CD14-positive monocyte (primary cell): ENCODE measurements around the gene GTF2H4. TPM values are rescaled to one million over a fixed set of nuclear protein-coding genes. Genes with fewer than 3 reads are reported as not detected.

Source experiments
- DNase-seq, 3 donors: peaks; one replicate each; pipeline ENCODE4 v3.0.0-alpha.2; 2011 to 2022
- H2AFZ ChIP-seq: 2 replicates; pipeline ENCODE4 v1.6.0; 2012; ENCODE audit warnings: mild to moderate bottlenecking, low read depth, low read length, inconsistent platforms; ENCODE audit not compliant: insufficient read depth, poor library complexity, severe bottlenecking
- H3K27ac ChIP-seq, 2 donors: 1 replicate in 1 of 2; 2 replicates in 1 of 2; pipeline ENCODE4 v1.5.1; 2012 to 2013; ENCODE audit warnings: low read length in 2 of 2, control low read depth in 1 of 2, inconsistent platforms in 1 of 2, low read depth in 1 of 2, mild to moderate bottlenecking in 1 of 2
- H3K27me3 ChIP-seq, 2 donors: one replicate each; pipeline versions ENCODE4 v1.6.0 to v1.6.1; 2011 to 2013; ENCODE audit warnings: low read length in 2 of 2; ENCODE audit not compliant: control insufficient read depth in 2 of 2, insufficient read depth in 2 of 2
- H3K36me3 ChIP-seq, 2 donors: replicated peaks in 1 of 2; 1 replicate in 1 of 2; 2 replicates in 1 of 2; pipeline versions ENCODE4 v1.5.1 to v1.6.1; 2012 to 2013; ENCODE audit warnings: low read length in 2 of 2, control low read depth in 1 of 2, inconsistent platforms in 1 of 2, mild to moderate bottlenecking in 1 of 2; ENCODE audit not compliant: insufficient read depth in 2 of 2, control insufficient read depth in 1 of 2
- H3K4me1 ChIP-seq, 2 donors: 1 replicate in 1 of 2; 2 replicates in 1 of 2; pipeline versions ENCODE4 v1.5.1 to v1.6.1; 2012 to 2013; ENCODE audit warnings: low read length in 2 of 2, control low read depth in 1 of 2, inconsistent platforms in 1 of 2, mild to moderate bottlenecking in 1 of 2, moderate library complexity in 1 of 2; ENCODE audit not compliant: insufficient read depth in 2 of 2, control insufficient read depth in 1 of 2
- H3K4me2 ChIP-seq: replicated peaks from 2 replicates; pipeline ENCODE3; 2012; ENCODE audit warnings: low read length, moderate library complexity, mild to moderate bottlenecking; ENCODE audit not compliant: poor library complexity, severe bottlenecking; ENCODE audit errors: extremely low read depth
- H3K4me3 ChIP-seq, 3 experiments: fragments of 200-600 bp in 1 of 3; sonication (generic) in 1 of 3; replicated peaks in 1 of 3; 1 replicate in 2 of 3; 2 replicates in 1 of 3; pipeline ENCODE4 v1.5.1; 2011 to 2013; ENCODE audit warnings: low read length in 3 of 3, mild to moderate bottlenecking in 3 of 3, control low read depth in 2 of 3, low read depth in 2 of 3, inconsistent platforms in 1 of 3, moderate library complexity in 1 of 3
- H3K79me2 ChIP-seq: 2 replicates; pipeline ENCODE4 v1.6.0; 2012; ENCODE audit warnings: mild to moderate bottlenecking, control low read depth, inconsistent platforms, low read length, moderate library complexity; ENCODE audit not compliant: insufficient read depth
- H3K9ac ChIP-seq: 2 replicates; pipeline ENCODE4 v1.6.0; 2017; ENCODE audit warnings: low read length, mild to moderate bottlenecking; ENCODE audit not compliant: insufficient read depth, poor library complexity, severe bottlenecking
- H3K9me3 ChIP-seq, 2 donors: replicated peaks in 1 of 2; 1 replicate in 1 of 2; 2 replicates in 1 of 2; pipeline versions ENCODE4 v1.5.1 to v1.6.1; 2012 to 2013; ENCODE audit warnings: low read length in 2 of 2, control low read depth in 1 of 2; ENCODE audit not compliant: control insufficient read depth in 1 of 2, insufficient read depth in 1 of 2
- H4K20me1 ChIP-seq: 2 replicates; pipeline ENCODE4 v1.6.0; 2012; ENCODE audit warnings: mild to moderate bottlenecking, low read length, control low read depth, moderate library complexity; ENCODE audit not compliant: insufficient read depth
- H3K27ac Mint-ChIP-seq, 7 donors: one replicate each; pipeline ENCODE4 v1.8.0; 2020; ENCODE audit warnings: mild to moderate bottlenecking in 7 of 7, mixed read lengths in 7 of 7, moderate library complexity in 6 of 7, inconsistent platforms in 2 of 7
- H3K27me3 Mint-ChIP-seq, 3 donors: one replicate each; pipeline ENCODE4 v1.8.0; 2021 to 2022; ENCODE audit warnings: low read depth in 3 of 3, mild to moderate bottlenecking in 3 of 3, mixed read lengths in 3 of 3, moderate library complexity in 3 of 3, inconsistent platforms in 1 of 3
- H3K36me3 Mint-ChIP-seq, 2 donors: one replicate each; pipeline ENCODE4 v1.8.0; 2020; ENCODE audit warnings: mixed read lengths in 2 of 2, inconsistent platforms in 1 of 2, mild to moderate bottlenecking in 1 of 2
- H3K4me1 Mint-ChIP-seq: one replicate; pipeline ENCODE4 v1.8.0; 2020; ENCODE audit warnings: mild to moderate bottlenecking, mixed read lengths
- H3K4me3 Mint-ChIP-seq, 2 donors: one replicate each; pipeline ENCODE4 v1.8.0; 2020; ENCODE audit warnings: mild to moderate bottlenecking in 2 of 2, mixed read lengths in 2 of 2, moderate library complexity in 1 of 2
- H3K9me3 Mint-ChIP-seq, 7 donors: one replicate each; pipeline ENCODE4 v1.8.0; 2020 to 2022; ENCODE audit warnings: mixed read lengths in 7 of 7, mild to moderate bottlenecking in 6 of 7, moderate library complexity in 6 of 7, inconsistent platforms in 2 of 7
- CTCF ChIP-seq: fragments of 200-600 bp; IDR thresholded peaks from one replicate; pipeline ENCODE4 v1.8.0; 2022; ENCODE audit warnings: antibody characterized with exemption, mild to moderate bottlenecking
- WGBS: methylation state at CpG from one replicate; pipeline ENCODE4 v1.1.5; 2013; ENCODE audit warnings: missing lambda C conversion rate; ENCODE audit not compliant: insufficient coverage; 5-methylcytosine and 5-hydroxymethylcytosine counted together
- intact Hi-C, 2 donors: fragments of 100-400 bp; cut with micrococcal nuclease; formaldehyde crosslinking; loops; one replicate each; pipeline versions ENCODE4 v1.15.0 to v1.15.1; 2023
- polyA plus RNA-seq, 3 donors: library from polyadenylated mRNA; depleted of rRNA in 1 of 3; unstranded in 2 of 3; stranded (reverse) in 1 of 3; fragments of 300-500 nt in 2 of 3; fragments of >200 nt in 1 of 3; fragmentation: Illumina TruSeq in 2 of 3; gene quantifications; 1 replicate in 2 of 3; 2 replicates in 1 of 3; pipeline ENCODE4 v1.2.3, GENCODE V29; 2012 to 2021

Gene GTF2H4
- polyA plus RNA-seq, 3 donors: 3.6 to 14.5 (median 6.0) TPM

GRCh38 chr6:30939473-30939872, 31.5 kb downstream of the GTF2H4 start:
- no peaks in the 10 kb centered on the region for H3K9me3 ChIP-seq
- no peak for TF ChIP-seq CTCF
- no peaks in the 10 kb centered on the region for H3K79me2 ChIP-seq
- H2AFZ ChIP-seq: no peak overlapping the region
- WGBS: 86% methylated on average over 1 of the region's 3 CpGs
- H3K9ac ChIP-seq: no peak overlapping the region
- H4K20me1 ChIP-seq: no peaks in the 10 kb centered on the region
- H3K4me1 Mint-ChIP-seq: peaks cover 16% of the 10 kb centered on the region
- no peak overlapping the region for H3K4me3 ChIP-seq
- H3K27me3 ChIP-seq: peaks cover 7 to 16% of the 10 kb centered on the region in 2 donors
- no peak overlapping the region for H3K4me2 ChIP-seq
- DNase-seq: no peak
- no peak overlapping the region for H3K27ac ChIP-seq
- no peaks in the 10 kb centered on the region for H3K4me1 ChIP-seq
- H3K36me3 Mint-ChIP-seq: no peaks in the 10 kb centered on the region
- intact Hi-C loops: no loop called here
- H3K36me3 ChIP-seq: no peaks in the 10 kb centered on the region
- H3K4me3 Mint-ChIP-seq: no peak overlapping the region
- H3K9me3 Mint-ChIP-seq: peaks cover 0 to 2% (median 0%) of the 10 kb centered on the region in 7 donors
- H3K27ac Mint-ChIP-seq: no peak overlapping the region
- H3K27me3 Mint-ChIP-seq: peaks cover 26 to 44% (median 34%) of the 10 kb centered on the region in 3 donors

- intact Hi-C loops: no loop called here
- H3K4me3 ChIP-seq: no peak within 1 kb of the TSS
- Mint-ChIP-seq H3K4me1 (peaks cover 9% of the 10 kb centered on the region), H3K27me3 (peaks cover 24 to 46% (median 34%) of the 10 kb centered on the region in 3 donors), H3K9me3 (peaks cover 0 to 2% (median 0%) of the 10 kb centered on the region in 7 donors), H3K27ac (peak within 1 kb of the TSS in 1 of 7 donors; percentile 14), H3K36me3 (no peaks in the 10 kb centered on the region), H3K4me3 (no peak within 1 kb of the TSS)
- WGBS: 88% methylated on average over 5 of the region's 16 CpGs
- H3K79me2 ChIP-seq: no peaks in the 10 kb centered on the region
- no peak within 1 kb of the TSS for H3K4me2 ChIP-seq
- no peak within 1 kb of the TSS for H3K9ac ChIP-seq
- no peak for TF ChIP-seq CTCF
- no peaks in the 10 kb centered on the region for H3K36me3 ChIP-seq
- H2AFZ ChIP-seq: no peak within 1 kb of the TSS
- H3K9me3 ChIP-seq: no peaks in the 10 kb centered on the region
- peaks cover 7 to 16% of the 10 kb centered on the region in 2 donors for H3K27me3 ChIP-seq
- H3K4me1 ChIP-seq: no peaks in the 10 kb centered on the region
- no peak for DNase-seq
- H3K27ac ChIP-seq: no peak within 1 kb of the TSS
- no peaks in the 10 kb centered on the region for H4K20me1 ChIP-seq
These were observed 32.5 kb downstream of the GTF2H4 start, which contains the start of gene MUCL3 for GRCh38 chr6:30940361-30940986. TSS of gene MUCL3 (plus strand) at chr6:30940973. CDS start at chr6:30941000, 27 bp downstream.
